HG03196 (cell line): Measurements from ENCODE around the gene ARFGAP1.
"Not testable (repeated sequence)": the region's sequence is repeated elsewhere in the genome, so short reads cannot be mapped to it uniquely, and the experiment has no call there.

Source experiments
- ATAC-seq: cut with Tn5 transposase; IDR thresholded peaks from one replicate; pipeline ENCODE4 v1.9.1; 2021; ENCODE audit not compliant: unreplicated experiment

The ARFGAP1 gene

GRCh38 chr20:63330940-63331339, 58.3 kb downstream of the ARFGAP1 start:
- ATAC-seq: no peak

- no peak for ATAC-seq
Observed at GRCh38 chr20:63331741-63332400, 59.3 kb downstream of the ARFGAP1 start.

- ATAC-seq: no peak
Observed at GRCh38 chr20:63332488-63333240, 60.1 kb downstream of the ARFGAP1 start.

DNA sequence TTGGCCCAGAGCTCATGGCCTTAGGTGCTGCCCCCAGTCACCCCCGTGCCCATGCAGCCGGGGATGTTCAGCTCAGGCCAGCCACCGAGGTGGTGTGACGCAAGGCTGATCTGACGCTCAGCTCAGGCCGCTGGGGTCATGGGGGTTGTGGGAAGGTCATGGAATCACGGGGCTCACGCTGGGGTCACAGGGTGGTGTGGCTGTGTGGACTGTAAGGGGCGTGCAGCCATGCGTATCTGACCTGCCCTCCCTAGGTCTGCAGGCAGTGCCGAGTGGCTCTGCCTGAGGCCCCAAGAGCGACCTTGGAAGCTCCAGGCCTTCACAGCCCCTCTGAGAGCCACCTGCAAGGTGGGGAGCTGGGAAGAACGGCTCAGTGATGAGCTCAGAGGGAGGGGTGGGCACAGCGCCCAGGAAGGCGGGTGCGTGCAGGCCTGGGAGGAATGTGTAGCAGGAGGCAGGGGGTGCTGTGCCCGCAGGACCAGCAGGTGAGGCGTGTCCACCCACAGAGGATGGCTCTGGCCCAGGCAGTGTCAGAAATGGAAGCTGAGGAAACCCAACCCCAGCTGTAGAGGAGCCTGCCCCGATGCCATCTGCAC, 60.7 kb downstream of the ARFGAP1 start:
- no peak for ATAC-seq

GRCh38 chr20:63334356-63334755, 61.7 kb downstream of the ARFGAP1 start:
- no peak for ATAC-seq

GRCh38 chr20:63335060-63335459, 62.4 kb downstream of the ARFGAP1 start:
- ATAC-seq: not testable (repeated sequence)

- no peak for ATAC-seq
Observed at GRCh38 chr20:63335711-63336110, 63.1 kb downstream of the ARFGAP1 start.

DNA sequence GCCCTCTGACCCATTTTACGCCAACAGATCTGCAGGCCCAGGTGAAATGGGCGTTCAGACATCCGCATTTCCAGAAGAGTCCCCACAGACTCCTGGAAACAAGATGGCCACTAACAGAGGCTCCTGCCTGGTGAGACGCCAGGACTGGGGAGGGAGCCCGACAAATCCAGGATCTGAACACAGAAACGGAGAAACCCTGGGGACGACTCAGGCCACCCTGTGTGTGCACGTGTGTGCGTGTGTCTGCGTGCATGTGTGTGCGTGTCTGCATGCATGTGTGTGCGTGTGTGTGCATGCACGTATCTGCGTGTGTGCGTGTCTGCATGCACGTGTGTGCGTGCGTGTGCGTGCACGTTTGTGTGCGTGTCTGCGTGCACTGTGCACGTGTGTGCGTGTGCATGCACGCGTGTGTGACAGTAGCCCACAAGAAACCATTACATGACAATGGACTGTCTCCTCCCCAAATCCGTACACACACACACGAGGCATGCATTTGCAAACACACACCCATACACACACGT, 63.7 kb downstream of the ARFGAP1 start:
- ATAC-seq: no peak

DNA sequence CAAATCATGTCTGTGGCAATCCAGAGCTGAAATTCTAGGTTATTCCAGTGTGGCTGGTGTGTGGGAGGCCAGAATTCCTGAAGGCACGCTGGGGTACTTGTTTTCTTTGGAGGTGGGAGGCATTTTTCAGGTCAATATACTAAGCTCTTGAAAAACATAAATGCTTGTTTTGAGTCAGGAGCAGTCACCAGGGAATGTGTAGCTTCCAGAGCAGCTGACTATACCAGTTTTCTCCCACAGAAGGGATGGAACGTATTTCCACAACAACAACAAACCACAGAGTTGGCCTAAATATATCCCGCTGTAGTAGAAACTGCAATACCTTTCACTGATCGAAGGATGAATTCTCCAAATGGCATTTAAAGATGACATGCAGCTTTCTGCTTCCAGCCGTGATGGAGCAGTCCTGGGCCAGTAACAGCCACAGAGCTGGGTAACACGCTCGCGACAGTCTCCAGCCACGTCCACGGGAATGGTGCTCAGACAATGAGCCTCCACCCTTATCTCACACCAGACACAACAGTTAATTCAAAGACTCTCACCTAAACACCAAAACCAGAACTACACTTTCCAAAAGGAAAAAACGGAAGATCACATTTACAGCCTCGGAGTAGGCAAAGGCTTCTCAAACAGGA, 65.3 kb downstream of the ARFGAP1 start:
- ATAC-seq: no peak
